ENCODE results near the gene UBE2V1.
"Not testable (repeated sequence)": the region's sequence is repeated elsewhere in the genome, so short reads cannot be mapped to it uniquely, and the experiment has no call there.

GRCh38 chr20:50103464-50104107, 9.4 kb downstream of the UBE2V1 start:
- TF ChIP-seq, protein P1, sequence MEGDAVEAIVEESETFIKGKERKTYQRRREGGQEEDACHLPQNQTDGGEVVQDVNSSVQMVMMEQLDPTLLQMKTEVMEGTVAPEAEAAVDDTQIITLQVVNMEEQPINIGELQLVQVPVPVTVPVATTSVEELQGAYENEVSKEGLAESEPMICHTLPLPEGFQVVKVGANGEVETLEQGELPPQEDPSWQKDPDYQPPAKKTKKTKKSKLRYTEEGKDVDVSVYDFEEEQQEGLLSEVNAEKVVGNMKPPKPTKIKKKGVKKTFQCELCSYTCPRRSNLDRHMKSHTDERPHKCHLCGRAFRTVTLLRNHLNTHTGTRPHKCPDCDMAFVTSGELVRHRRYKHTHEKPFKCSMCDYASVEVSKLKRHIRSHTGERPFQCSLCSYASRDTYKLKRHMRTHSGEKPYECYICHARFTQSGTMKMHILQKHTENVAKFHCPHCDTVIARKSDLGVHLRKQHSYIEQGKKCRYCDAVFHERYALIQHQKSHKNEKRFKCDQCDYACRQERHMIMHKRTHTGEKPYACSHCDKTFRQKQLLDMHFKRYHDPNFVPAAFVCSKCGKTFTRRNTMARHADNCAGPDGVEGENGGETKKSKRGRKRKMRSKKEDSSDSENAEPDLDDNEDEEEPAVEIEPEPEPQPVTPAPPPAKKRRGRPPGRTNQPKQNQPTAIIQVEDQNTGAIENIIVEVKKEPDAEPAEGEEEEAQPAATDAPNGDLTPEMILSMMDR (IDR thresholded peaks at IDR 0.05): not testable (repeated sequence)
- TF ChIP-seq RAD21 (IDR thresholded peaks at IDR 0.05; ENCODE audit: low read length); REST (IDR thresholded peaks at IDR 0.05; ENCODE audit: low read depth, low read length); EZH2phosphoT487 (IDR thresholded peaks at IDR 0.05; ENCODE audit: borderline replicate concordance, low read depth); TAF1 (IDR thresholded peaks at IDR 0.05; ENCODE audit: borderline replicate concordance, low read depth, low read length); USF2 (IDR thresholded peaks at IDR 0.05; ENCODE audit: borderline replicate concordance, low read depth, low read length); NRF1 (IDR thresholded peaks at IDR 0.05; ENCODE audit: low read depth, low read length); RCOR1 (IDR thresholded peaks at IDR 0.05; ENCODE audit: low read length): not testable (repeated sequence)
- peak; percentile 82 for TF ChIP-seq JUND (IDR thresholded peaks at IDR 0.05)
- 0 out of 2 replicates have a peak, but pooled peaks have one; percentile 19 for TF ChIP-seq POLR2AphosphoS5 (IDR thresholded peaks at IDR 0.05; ENCODE audit: low read depth, low read length)

Data from SK-N-SH (cell line).